ENCODE results near the gene MAG. TPM values are rescaled to one million over a fixed set of nuclear protein-coding genes. Genes with fewer than 3 reads are reported as not detected.

The MAG gene
- total RNA-seq, 2 experiments from 2014 or later: 0.26 TPM; not detected in 1

GRCh38 chr19:35296644-35297514 is 4.9 kb downstream of the MAG start:
- Mint-ChIP-seq H3K4me3 (no peak overlapping the region), H3K27me3 (ENCODE audit: low read depth) (peaks cover 2% of the 10 kb centered on the region), H3K27ac (no peak overlapping the region), H3K4me1 (ENCODE audit: low read depth) (no peaks in the 10 kb centered on the region), H3K9me3 (ENCODE audit: insufficient read depth) (no peaks in the 10 kb centered on the region), H3K36me3 (ENCODE audit: low read depth) (no peaks in the 10 kb centered on the region)
- DNase-seq (no peak), ATAC-seq (peak; percentile 17)
- CTCF ChIA-PET: no interaction called here
- POLR2A ChIA-PET: no interaction called here

DNA sequence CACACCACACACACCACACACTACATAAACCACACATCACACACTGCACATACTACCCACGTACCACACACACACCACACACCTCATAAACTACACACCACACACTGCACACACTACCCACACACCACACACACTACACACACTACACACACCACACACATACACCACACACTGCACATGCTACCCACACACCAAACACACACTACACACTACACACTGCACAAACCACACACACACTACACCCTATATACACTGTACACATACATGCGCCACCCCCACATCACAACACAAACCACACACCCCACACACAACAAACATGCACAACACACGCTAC is 5.5 kb downstream of the MAG start:
- Mint-ChIP-seq H3K27me3 (ENCODE audit: low read depth) (peaks cover 2% of the 10 kb centered on the region), H3K36me3 (ENCODE audit: low read depth) (no peaks in the 10 kb centered on the region), H3K27ac (no peak overlapping the region), H3K9me3 (ENCODE audit: insufficient read depth) (no peaks in the 10 kb centered on the region), H3K4me3 (no peak overlapping the region), H3K4me1 (ENCODE audit: low read depth) (no peaks in the 10 kb centered on the region)
- DNase-seq (no peak), ATAC-seq (no peak)
- ChIA-PET POLR2A (no interaction called here), CTCF (no interaction called here)

DNA sequence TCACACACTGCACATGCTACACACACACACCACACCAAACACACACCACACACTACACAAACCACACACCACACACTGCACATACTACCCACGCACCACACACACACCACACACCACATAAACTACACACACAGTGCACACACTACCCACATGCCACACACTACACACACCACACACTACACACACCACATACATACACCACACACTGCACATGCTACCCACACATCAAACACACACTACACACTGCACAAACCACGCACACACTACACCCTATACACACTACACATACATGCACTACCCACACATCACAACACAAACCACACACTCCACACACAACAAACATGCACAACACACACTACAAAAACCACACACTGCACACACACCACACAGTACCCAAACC is 6.0 kb downstream of the MAG start:
- ChIA-PET POLR2A (no interaction called here), CTCF (no interaction called here)
- Mint-ChIP-seq H3K27me3 (ENCODE audit: low read depth) (peaks cover 2% of the 10 kb centered on the region), H3K9me3 (ENCODE audit: insufficient read depth) (no peaks in the 10 kb centered on the region), H3K4me3 (no peak overlapping the region), H3K27ac (no peak overlapping the region), H3K4me1 (ENCODE audit: low read depth) (no peaks in the 10 kb centered on the region), H3K36me3 (ENCODE audit: low read depth) (no peaks in the 10 kb centered on the region)
- DNase-seq (no peak), ATAC-seq (no peak)

DNA sequence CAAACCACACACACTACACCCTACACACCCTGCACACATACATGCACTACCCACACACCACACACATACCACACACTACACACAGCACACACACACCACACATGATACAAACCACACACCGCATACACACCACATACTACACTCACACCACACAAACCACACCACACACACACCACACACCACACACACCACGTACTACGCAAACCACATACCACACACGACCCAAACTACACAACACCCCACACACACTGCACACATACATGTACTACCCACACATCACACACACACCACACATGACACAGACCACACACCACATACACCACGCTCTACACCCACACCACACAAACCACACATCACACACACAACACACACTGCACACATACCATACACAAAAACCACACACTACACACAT is 6.6 kb downstream of the MAG start:
- H3K9me3 Mint-ChIP-seq (ENCODE audit: insufficient read depth): no peaks in the 10 kb centered on the region
- H3K36me3 Mint-ChIP-seq (ENCODE audit: low read depth): no peaks in the 10 kb centered on the region
- H3K4me1 Mint-ChIP-seq (ENCODE audit: low read depth): no peaks in the 10 kb centered on the region
- H3K4me3 Mint-ChIP-seq: no peak overlapping the region
- no peak for ATAC-seq
- peaks cover 2% of the 10 kb centered on the region for H3K27me3 Mint-ChIP-seq (ENCODE audit: low read depth)
- no peak for DNase-seq
- no peak overlapping the region for H3K27ac Mint-ChIP-seq
- POLR2A ChIA-PET: no interaction called here
- CTCF ChIA-PET: no interaction called here

DNA sequence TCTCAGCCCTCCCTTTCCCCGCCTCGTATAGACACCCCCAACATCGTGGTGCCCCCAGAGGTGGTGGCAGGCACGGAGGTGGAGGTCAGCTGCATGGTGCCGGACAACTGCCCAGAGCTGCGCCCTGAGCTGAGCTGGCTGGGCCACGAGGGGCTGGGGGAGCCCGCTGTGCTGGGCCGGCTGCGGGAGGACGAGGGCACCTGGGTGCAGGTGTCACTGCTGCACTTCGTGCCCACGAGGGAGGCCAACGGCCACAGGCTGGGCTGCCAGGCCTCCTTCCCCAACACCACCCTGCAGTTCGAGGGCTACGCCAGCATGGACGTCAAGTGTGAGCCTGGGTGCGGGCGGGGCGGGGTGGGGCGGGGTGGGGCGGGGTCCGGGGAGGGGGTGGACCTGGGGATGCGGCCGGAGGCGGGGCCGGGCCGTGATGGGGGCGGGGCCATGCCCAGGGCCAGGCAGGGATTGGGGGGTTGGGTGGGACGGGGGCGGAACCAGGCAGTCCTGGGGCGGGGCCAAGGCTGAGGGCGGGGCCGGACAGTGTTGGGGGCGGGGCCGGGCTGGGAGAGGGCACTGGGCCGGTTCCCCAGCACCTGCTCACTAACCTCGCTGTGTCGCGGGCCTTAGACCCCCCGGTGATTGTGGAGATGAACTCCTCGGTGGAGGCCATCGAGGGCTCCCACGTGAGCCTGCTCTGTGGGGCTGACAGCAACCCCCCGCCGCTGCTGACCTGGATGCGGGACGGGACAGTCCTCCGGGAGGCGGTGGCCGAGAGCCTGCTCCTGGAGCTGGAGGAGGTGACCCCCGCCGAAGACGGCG is 7.8 kb downstream of the MAG start:
- no peaks in the 10 kb centered on the region for H3K9me3 Mint-ChIP-seq (ENCODE audit: insufficient read depth)
- H3K4me1 Mint-ChIP-seq (ENCODE audit: low read depth): no peaks in the 10 kb centered on the region
- CTCF ChIA-PET: no interaction called here
- no peak overlapping the region for H3K4me3 Mint-ChIP-seq
- ATAC-seq: no peak
- POLR2A ChIA-PET: no interaction called here
- no peaks in the 10 kb centered on the region for H3K27me3 Mint-ChIP-seq (ENCODE audit: low read depth)
- H3K27ac Mint-ChIP-seq: no peak overlapping the region
- no peak for DNase-seq
- H3K36me3 Mint-ChIP-seq (ENCODE audit: low read depth): no peaks in the 10 kb centered on the region

DNA sequence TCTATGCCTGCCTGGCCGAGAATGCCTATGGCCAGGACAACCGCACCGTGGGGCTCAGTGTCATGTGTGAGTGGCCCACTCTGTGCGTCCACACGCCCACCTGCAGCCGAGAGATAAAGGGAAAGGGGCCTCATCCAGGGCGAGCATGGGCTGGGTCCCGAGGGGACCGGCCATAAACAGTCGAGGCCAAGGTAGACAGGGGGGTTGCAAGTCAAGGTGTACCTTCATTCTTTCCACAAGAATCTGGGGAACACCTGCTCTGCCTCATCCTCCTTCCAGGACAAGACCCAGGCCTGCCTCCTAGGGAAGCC is 8.3 kb downstream of the MAG start:
- H3K27ac Mint-ChIP-seq: no peak overlapping the region
- H3K4me3 Mint-ChIP-seq: no peak overlapping the region
- H3K4me1 Mint-ChIP-seq (ENCODE audit: low read depth): no peaks in the 10 kb centered on the region
- no peaks in the 10 kb centered on the region for H3K36me3 Mint-ChIP-seq (ENCODE audit: low read depth)
- H3K27me3 Mint-ChIP-seq (ENCODE audit: low read depth): no peaks in the 10 kb centered on the region
- no peak for DNase-seq
- no peaks in the 10 kb centered on the region for H3K9me3 Mint-ChIP-seq (ENCODE audit: insufficient read depth)
- ChIA-PET CTCF (no interaction called here), POLR2A (no interaction called here)
- no peak for ATAC-seq

- Mint-ChIP-seq H3K36me3 (ENCODE audit: low read depth) (no peaks in the 10 kb centered on the region), H3K9me3 (ENCODE audit: insufficient read depth) (no peaks in the 10 kb centered on the region), H3K4me1 (ENCODE audit: low read depth) (no peaks in the 10 kb centered on the region), H3K27ac (no peak overlapping the region), H3K27me3 (ENCODE audit: low read depth) (no peaks in the 10 kb centered on the region), H3K4me3 (no peak overlapping the region)
- ATAC-seq (no peak), DNase-seq (no peak)
- POLR2A ChIA-PET: no interaction called here
- CTCF ChIA-PET: no interaction called here
These were observed 10.0 kb downstream of the MAG start for GRCh38 chr19:35301961-35302360.

- Mint-ChIP-seq H3K36me3 (ENCODE audit: low read depth) (no peaks in the 10 kb centered on the region), H3K9me3 (ENCODE audit: insufficient read depth) (no peaks in the 10 kb centered on the region), H3K4me1 (ENCODE audit: low read depth) (no peaks in the 10 kb centered on the region), H3K27me3 (ENCODE audit: low read depth) (no peaks in the 10 kb centered on the region), H3K4me3 (no peak overlapping the region), H3K27ac (no peak overlapping the region)
- ChIA-PET CTCF (no interaction called here), POLR2A (no interaction called here)
- no peak for ATAC-seq
- DNase-seq: no peak
These were observed 10.5 kb downstream of the MAG start for GRCh38 chr19:35302446-35302845.

GRCh38 chr19:35303357-35303915 is 11.5 kb downstream of the MAG start:
- H3K9me3 Mint-ChIP-seq (ENCODE audit: insufficient read depth): no peaks in the 10 kb centered on the region
- ATAC-seq: no peak

GRCh38 chr19:35304036-35304435 is 12.1 kb downstream of the MAG start:
- DNase-seq (no peak), ATAC-seq (no peak)
- no peaks in the 10 kb centered on the region for H3K4me1 Mint-ChIP-seq (ENCODE audit: low read depth)
- H3K27ac Mint-ChIP-seq: no peak overlapping the region
- no peaks in the 10 kb centered on the region for H3K27me3 Mint-ChIP-seq (ENCODE audit: low read depth)
- ChIA-PET CTCF (no interaction called here), POLR2A (no interaction called here)
- H3K4me3 Mint-ChIP-seq: no peak overlapping the region
- no peaks in the 10 kb centered on the region for H3K36me3 Mint-ChIP-seq (ENCODE audit: low read depth)
- no peaks in the 10 kb centered on the region for H3K9me3 Mint-ChIP-seq (ENCODE audit: insufficient read depth)

More at GRCh38 chr19:35303357-35303915, 11.5 kb downstream of the MAG start:
- Mint-ChIP-seq H3K4me1 (ENCODE audit: low read depth) (no peaks in the 10 kb centered on the region), H3K36me3 (ENCODE audit: low read depth) (no peaks in the 10 kb centered on the region), H3K27ac (no peak overlapping the region), H3K4me3 (no peak overlapping the region), H3K27me3 (ENCODE audit: low read depth) (no peaks in the 10 kb centered on the region)
- ChIA-PET POLR2A (no interaction called here), CTCF (no interaction called here)
- DNase-seq: no peak

DNA sequence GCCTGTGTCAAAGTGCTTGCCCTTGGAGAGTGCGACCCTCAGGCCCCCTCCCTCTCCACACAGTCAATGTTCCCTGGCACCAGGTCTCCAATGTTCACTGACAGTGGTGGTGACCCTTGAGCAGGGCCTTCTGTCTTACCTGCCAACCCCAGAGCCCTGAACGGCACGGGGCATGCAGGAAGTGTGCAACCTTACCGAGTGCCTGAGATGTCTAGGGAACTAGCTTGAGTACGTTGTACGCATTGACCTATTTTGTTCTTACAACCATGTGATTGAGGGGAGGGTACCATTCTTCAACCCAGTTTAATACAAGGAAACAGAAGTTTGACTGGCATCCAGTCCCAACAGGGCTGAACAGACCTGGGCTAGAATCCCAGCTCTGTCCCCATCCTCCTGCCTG is 13.2 kb downstream of the MAG start:
- no peaks in the 10 kb centered on the region for H3K27me3 Mint-ChIP-seq (ENCODE audit: low read depth)
- ChIA-PET POLR2A (no interaction called here), CTCF (no interaction called here)
- H3K4me1 Mint-ChIP-seq (ENCODE audit: low read depth): peaks cover under 1% of the 10 kb centered on the region
- H3K4me3 Mint-ChIP-seq: no peak overlapping the region
- H3K36me3 Mint-ChIP-seq (ENCODE audit: low read depth): no peaks in the 10 kb centered on the region
- H3K27ac Mint-ChIP-seq: no peak overlapping the region
- H3K9me3 Mint-ChIP-seq (ENCODE audit: insufficient read depth): no peaks in the 10 kb centered on the region
- DNase-seq (no peak), ATAC-seq (no peak)

DNA sequence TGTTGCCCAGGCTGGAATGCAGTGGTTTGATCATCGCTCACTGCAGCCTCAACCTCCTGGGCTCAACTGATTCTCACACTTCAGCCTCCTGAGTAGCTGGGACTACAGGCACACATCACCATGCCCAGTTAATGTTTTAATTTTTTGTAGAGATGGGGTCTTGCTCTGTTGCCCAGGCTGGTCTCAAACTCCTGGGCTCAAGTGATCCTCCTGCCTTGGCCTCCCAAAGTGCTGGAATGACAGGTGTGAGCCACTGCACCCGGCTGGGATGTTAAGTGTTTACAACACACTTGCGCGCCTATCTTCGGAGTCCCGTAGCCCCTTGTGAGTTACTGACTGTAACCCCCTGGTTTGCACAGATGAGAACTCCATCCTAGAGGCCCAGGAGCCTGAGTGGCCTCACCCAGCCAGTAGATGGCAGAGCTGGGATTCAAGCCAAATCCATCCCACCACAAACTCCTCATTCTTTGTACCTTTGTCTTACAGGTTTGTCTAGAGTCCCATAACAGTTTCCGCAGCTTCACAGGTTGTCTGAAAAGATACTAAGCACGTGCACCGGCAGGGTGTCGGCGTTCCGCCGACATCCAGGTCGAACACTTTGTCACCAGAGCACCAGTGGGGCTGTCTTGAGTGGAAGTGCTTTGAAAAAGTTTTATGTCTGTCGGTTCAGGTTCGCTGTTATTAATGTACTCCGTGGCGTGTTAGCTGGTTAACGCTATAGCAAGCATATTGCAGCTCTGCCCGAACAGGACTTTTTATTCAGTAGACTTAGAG is 14.7 kb downstream of the MAG start:
- ChIA-PET CTCF (interaction anchor here (0.6 to 0.9 kb wide), 2 partner anchors 8 to 47 kb away, joined by 3 read pairs; no protein-coding TSS in a partner anchor), POLR2A (no interaction called here)
- H3K27me3 Mint-ChIP-seq (ENCODE audit: low read depth): no peaks in the 10 kb centered on the region
- no peaks in the 10 kb centered on the region for H3K9me3 Mint-ChIP-seq (ENCODE audit: insufficient read depth)
- H3K4me3 Mint-ChIP-seq: no peak overlapping the region
- H3K36me3 Mint-ChIP-seq (ENCODE audit: low read depth): no peaks in the 10 kb centered on the region
- H3K27ac Mint-ChIP-seq: no peak overlapping the region
- peaks cover 6% of the 10 kb centered on the region for H3K4me1 Mint-ChIP-seq (ENCODE audit: low read depth)
- no peak for DNase-seq
- no peak for ATAC-seq

Measured in activated CD8-positive, alpha-beta T cell treated with anti-CD3 and anti-CD28 coated beads, Interleukin-2, amount 10 ng/mL, durations not matched to agents 7 days and 5 days (primary cell).